ENCODE data around the gene JCAD.

Gene JCAD

DNA sequence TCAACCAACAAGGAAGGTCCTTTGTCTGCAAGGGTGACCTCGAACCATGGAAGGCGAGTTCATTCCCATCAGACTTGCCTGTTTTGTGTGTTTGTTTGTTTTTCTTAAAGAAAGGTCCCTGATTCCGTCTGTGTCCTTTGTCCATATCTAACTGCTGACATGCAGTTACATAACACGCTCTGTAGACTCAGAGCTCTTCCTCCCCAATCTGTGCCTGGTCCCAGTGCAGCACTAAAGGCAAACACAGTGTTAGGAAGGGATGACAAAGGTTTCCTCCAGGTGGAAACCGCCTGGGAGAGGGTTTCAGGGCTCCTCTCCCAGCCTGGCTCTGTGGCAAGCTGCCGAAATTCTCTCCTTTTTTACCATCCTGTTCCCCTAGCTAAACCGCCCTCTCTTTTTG is 13.4 kb downstream of the JCAD start:
- Histone ChIP-seq H3K4me2 (no peak overlapping the region), H3K4me1 (ENCODE audit: low read depth, poor library complexity, severe bottlenecking) (no peaks in the 10 kb centered on the region), H3K9ac (no peak overlapping the region), H3K27me3 (ENCODE audit: insufficient read depth, low read depth) (no peaks in the 10 kb centered on the region), H3K36me3 (ENCODE audit: insufficient read depth) (no peaks in the 10 kb centered on the region), H3K79me2 (ENCODE audit: insufficient read depth, low read depth) (no peaks in the 10 kb centered on the region), H3K27ac (no peak overlapping the region), H3K4me3 (IDR thresholded peaks at IDR 0.05; ENCODE audit: insufficient read depth, low read depth, low read length) (no peak overlapping the region), H2AFZ (ENCODE audit: low read depth) (no peak overlapping the region), H4K20me1 (ENCODE audit: insufficient read depth) (no peaks in the 10 kb centered on the region)
- TF ChIP-seq, protein P1, sequence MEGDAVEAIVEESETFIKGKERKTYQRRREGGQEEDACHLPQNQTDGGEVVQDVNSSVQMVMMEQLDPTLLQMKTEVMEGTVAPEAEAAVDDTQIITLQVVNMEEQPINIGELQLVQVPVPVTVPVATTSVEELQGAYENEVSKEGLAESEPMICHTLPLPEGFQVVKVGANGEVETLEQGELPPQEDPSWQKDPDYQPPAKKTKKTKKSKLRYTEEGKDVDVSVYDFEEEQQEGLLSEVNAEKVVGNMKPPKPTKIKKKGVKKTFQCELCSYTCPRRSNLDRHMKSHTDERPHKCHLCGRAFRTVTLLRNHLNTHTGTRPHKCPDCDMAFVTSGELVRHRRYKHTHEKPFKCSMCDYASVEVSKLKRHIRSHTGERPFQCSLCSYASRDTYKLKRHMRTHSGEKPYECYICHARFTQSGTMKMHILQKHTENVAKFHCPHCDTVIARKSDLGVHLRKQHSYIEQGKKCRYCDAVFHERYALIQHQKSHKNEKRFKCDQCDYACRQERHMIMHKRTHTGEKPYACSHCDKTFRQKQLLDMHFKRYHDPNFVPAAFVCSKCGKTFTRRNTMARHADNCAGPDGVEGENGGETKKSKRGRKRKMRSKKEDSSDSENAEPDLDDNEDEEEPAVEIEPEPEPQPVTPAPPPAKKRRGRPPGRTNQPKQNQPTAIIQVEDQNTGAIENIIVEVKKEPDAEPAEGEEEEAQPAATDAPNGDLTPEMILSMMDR (conservative IDR thresholded peaks at IDR 0.05; ENCODE audit: low read depth, low read length), result no peak

DNA sequence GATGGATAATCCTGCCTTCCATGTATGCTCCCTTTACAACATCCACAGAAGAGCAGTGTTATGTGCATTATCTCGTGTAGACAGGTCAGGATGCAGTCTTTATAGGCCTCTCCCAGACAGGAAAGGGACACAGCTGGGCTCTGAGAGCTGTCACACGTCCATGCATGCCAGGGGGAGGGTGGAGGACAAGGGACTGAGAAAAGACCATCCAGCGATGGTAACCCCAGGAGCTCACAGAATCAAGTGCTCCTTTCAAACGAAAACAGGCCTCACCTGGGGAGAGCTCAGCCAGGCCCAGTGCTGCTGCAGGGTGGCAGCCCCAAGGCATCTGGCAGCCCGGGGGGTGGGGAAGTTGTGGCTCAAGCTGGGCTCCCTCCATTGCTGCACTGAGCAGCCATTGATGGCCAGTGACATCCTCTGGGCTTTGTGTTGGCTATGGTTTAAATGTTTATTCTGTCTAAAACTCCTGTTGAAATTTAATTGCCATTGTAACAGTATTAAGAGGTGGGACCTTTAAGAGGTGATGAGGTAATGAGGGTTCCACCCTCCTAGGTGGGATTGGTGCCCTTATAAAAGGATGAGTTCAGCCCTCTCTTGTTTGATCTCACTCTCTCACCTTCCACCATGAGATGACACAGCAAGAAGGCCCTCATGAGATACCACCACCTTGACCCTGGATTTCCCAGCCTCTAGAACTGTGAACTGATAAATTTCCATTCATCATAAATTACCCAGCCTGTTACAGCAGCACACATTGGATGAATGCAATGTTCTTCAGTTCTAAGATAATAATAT is 15.7 kb downstream of the JCAD start:
- Histone ChIP-seq H3K4me3 (IDR thresholded peaks at IDR 0.05; ENCODE audit: insufficient read depth, low read depth, low read length) (no peak overlapping the region), H3K9ac (no peak overlapping the region), H3K27ac (no peak overlapping the region), H3K4me1 (ENCODE audit: low read depth, poor library complexity, severe bottlenecking) (no peaks in the 10 kb centered on the region), H3K4me2 (no peak overlapping the region), H3K36me3 (ENCODE audit: insufficient read depth) (no peaks in the 10 kb centered on the region), H3K27me3 (ENCODE audit: insufficient read depth, low read depth) (no peaks in the 10 kb centered on the region), H4K20me1 (ENCODE audit: insufficient read depth) (no peaks in the 10 kb centered on the region), H3K79me2 (ENCODE audit: insufficient read depth, low read depth) (no peaks in the 10 kb centered on the region), H2AFZ (ENCODE audit: low read depth) (no peak overlapping the region)
- TF ChIP-seq, protein P1 (conservative IDR thresholded peaks at IDR 0.05; ENCODE audit: low read depth, low read length), result no peak

DNA sequence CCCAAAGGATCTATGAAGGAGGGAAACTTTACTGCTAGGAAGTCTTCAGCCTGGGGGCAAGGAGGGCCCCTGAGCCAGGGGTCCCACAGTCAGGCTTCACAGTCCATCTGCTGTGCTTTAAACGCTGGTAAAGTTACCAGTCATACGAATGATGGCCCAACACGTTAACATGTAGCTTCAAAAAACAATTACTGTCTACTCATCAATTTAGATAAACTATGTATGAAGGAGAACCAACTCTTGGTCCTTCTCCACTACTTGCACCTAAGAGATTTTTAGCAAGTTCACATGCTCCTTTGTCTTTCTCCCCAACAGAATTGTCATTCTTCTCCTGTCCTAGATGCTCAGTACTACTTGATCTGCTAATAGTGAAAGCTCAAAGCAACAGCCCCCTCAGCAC is 16.6 kb downstream of the JCAD start:
- H3K9ac ChIP-seq, result no peak overlapping the region
- H3K4me2 ChIP-seq, result no peak overlapping the region
- H3K27me3 ChIP-seq (ENCODE audit: insufficient read depth, low read depth), result no peaks in the 10 kb centered on the region
- no peak overlapping the region for H3K4me3 ChIP-seq (IDR thresholded peaks at IDR 0.05; ENCODE audit: insufficient read depth, low read depth, low read length)
- H3K36me3 ChIP-seq (ENCODE audit: insufficient read depth), result no peaks in the 10 kb centered on the region
- H3K27ac ChIP-seq, result no peak overlapping the region
- no peaks in the 10 kb centered on the region for H4K20me1 ChIP-seq (ENCODE audit: insufficient read depth)
- H3K4me1 ChIP-seq (ENCODE audit: low read depth, poor library complexity, severe bottlenecking), result no peaks in the 10 kb centered on the region
- TF ChIP-seq, protein P1 (conservative IDR thresholded peaks at IDR 0.05; ENCODE audit: low read depth, low read length), result no peak
- no peaks in the 10 kb centered on the region for H3K79me2 ChIP-seq (ENCODE audit: insufficient read depth, low read depth)
- H2AFZ ChIP-seq (ENCODE audit: low read depth), result no peak overlapping the region

DNA sequence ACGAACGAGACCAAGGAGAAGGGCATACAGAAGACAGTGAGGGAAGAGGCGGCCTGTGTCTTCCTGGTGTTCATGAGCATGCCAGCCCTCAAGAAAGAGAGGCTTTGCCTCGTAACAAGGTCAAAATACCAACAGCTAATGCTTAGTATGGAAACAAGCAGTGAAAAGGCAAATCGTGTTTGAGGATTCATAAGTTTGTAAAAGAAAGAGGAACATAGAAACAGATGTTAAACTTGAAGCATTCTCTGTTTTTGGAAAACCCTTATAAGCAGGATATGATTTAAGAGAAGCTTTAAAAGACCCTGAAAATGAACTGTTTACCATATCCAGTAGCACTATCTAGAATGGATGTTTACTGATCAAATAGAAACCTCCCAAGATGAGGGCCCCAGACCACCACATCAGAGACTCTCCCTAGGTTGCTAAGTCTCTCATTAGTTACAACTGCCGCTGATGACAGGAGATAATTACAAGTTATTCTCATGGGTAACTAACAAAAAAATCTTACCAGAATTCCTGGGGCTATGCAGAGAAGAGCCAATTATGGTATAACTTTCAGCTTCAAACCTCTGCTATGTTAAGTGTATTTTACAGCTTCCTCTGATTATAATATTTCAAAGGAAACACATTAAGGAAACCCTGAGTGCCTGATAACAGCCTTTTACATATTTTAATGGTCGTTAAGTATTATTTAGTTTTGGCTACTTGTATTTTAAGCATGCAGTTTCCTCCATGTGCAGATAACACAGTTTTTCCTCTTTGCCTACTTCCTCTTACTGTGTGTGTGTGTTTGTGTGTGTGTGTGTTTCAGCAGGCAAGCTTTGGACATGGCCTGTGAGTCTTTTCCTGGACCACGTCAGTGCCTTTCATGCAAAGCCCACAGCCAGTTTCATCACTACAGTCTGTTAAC is 17.9 kb downstream of the JCAD start:
- Histone ChIP-seq H3K4me2 (no peak overlapping the region), H3K9ac (no peak overlapping the region), H3K27ac (no peak overlapping the region), H2AFZ (ENCODE audit: low read depth) (no peak overlapping the region), H3K4me1 (ENCODE audit: low read depth, poor library complexity, severe bottlenecking) (no peaks in the 10 kb centered on the region), H3K79me2 (ENCODE audit: insufficient read depth, low read depth) (no peaks in the 10 kb centered on the region), H3K4me3 (IDR thresholded peaks at IDR 0.05; ENCODE audit: insufficient read depth, low read depth, low read length) (no peak overlapping the region), H4K20me1 (ENCODE audit: insufficient read depth) (no peaks in the 10 kb centered on the region), H3K27me3 (ENCODE audit: insufficient read depth, low read depth) (no peaks in the 10 kb centered on the region), H3K36me3 (ENCODE audit: insufficient read depth) (no peaks in the 10 kb centered on the region)
- TF ChIP-seq, protein P1 (conservative IDR thresholded peaks at IDR 0.05; ENCODE audit: low read depth, low read length), result no peak

Measured in KMS-11 (cell line).